HCT116 (cell line): ENCODE results near the gene ARFGEF3. TPM values are rescaled to one million over a fixed set of nuclear protein-coding genes. Genes with fewer than 3 reads are reported as not detected.

Experiments
- ATAC-seq: fragments of 200-7000 bp; cut with Tn5 transposase; 2 replicates; pipeline ENCODE4 v1.9.1; 2020; ENCODE audit warnings: mild to moderate bottlenecking, moderate library complexity
- BruUV-seq: library from RNA; stranded (reverse); fragments of 400-500 nt; replicated peaks from 2 replicates; lab custom pipeline; 2021; lab: Mats Ljungman, UMichigan
- CTCF ChIA-PET: fragments of 300-600 bp; sonication (Branson Sonifier 250); formaldehyde crosslinking; loops from one replicate; lab custom pipeline; 2021; ENCODE audit warnings: antibody characterized with exemption; lab: Charles Lee
- POLR2A ChIA-PET: fragments of 300-600, 350-600 bp; sonication (Branson Sonifier 250); formaldehyde crosslinking; loops from one replicate; lab custom pipeline; 2021; ENCODE audit warnings: antibody characterized with exemption; lab: Charles Lee
- RAD21 ChIA-PET, 2 experiments: fragments of 300-600 bp; sonication (Branson Sonifier 250); formaldehyde crosslinking; loops; one replicate each; lab custom pipeline; 2023; ENCODE audit warnings: low total read pairs in 2 of 2; ENCODE audit not compliant: uncharacterized antibody in 2 of 2, unreplicated experiment in 2 of 2, low non-redundant PET in 1 of 2; lab: Charles Lee
- DNase-seq: peaks from one replicate; pipeline ENCODE4 v3.0.0-alpha.2; 2010; ENCODE audit warnings: low read depth, low spot score
- H2AFZ ChIP-seq: fragments of 200-600 bp; shearing (Covaris generic), sonication (generic); 2 replicates; pipeline ENCODE4 v1.6.1; 2017; ENCODE audit warnings: low read depth, mixed run types, mixed read lengths, antibody characterized with exemption, low read length; ENCODE audit not compliant: poor library complexity, severe bottlenecking
- H3K27ac ChIP-seq: 2 replicates; pipeline ENCODE4 v1.5.1; 2012; ENCODE audit warnings: low read depth, low read length
- H3K27me3 ChIP-seq: fragments of 200-600 bp; sonication (generic); 2 replicates; pipeline ENCODE4 v1.6.1; 2016; ENCODE audit warnings: mixed run types, low read length, mixed read lengths; ENCODE audit not compliant: insufficient read depth
- H3K36me3 ChIP-seq, 2 experiments: fragments of 200-500 bp in 1 of 2; fragments of 200-600 bp in 1 of 2; sonication (Bioruptor generic) in 1 of 2; sonication (generic) in 1 of 2; 2 replicates each; pipeline versions ENCODE4 v1.5.1 to v1.6.1; 2014 to 2016; ENCODE audit warnings: low read length in 2 of 2, inconsistent platforms in 1 of 2, mixed read lengths in 1 of 2, mixed run types in 1 of 2; ENCODE audit not compliant: insufficient read depth in 2 of 2, control insufficient read depth in 1 of 2
- H3K4me1 ChIP-seq, 2 experiments: fragments of 200-600 bp in 1 of 2; sonication (generic) in 1 of 2; 2 replicates each; pipeline versions ENCODE4 v1.5.1 to v1.6.1; 2012 to 2017; ENCODE audit warnings: low read length in 2 of 2, inconsistent platforms in 1 of 2, mild to moderate bottlenecking in 1 of 2, mixed read lengths in 1 of 2, mixed run types in 1 of 2, moderate library complexity in 1 of 2; ENCODE audit not compliant: insufficient read depth in 2 of 2, control insufficient read depth in 1 of 2
- H3K4me2 ChIP-seq: fragments of 200-600 bp; sonication (generic); 2 replicates; pipeline ENCODE4 v1.6.1; 2017; ENCODE audit warnings: mixed run types, low read length, mixed read lengths
- H3K4me3 ChIP-seq, 2 experiments: fragments of 200-600 bp in 1 of 2; sonication (generic) in 1 of 2; replicated peaks in 1 of 2; 2 replicates each; pipeline ENCODE4 v1.5.1; 2011 to 2016; ENCODE audit warnings: low read length in 2 of 2, control low read depth in 1 of 2, low read depth in 1 of 2, mild to moderate bottlenecking in 1 of 2, mixed read lengths in 1 of 2, mixed run types in 1 of 2
- H3K79me2 ChIP-seq: fragments of 200-600 bp; sonication (generic); 2 replicates; pipeline ENCODE4 v1.6.1; 2017; ENCODE audit warnings: mild to moderate bottlenecking, mixed run types, low read length, moderate library complexity, mixed read lengths; ENCODE audit not compliant: insufficient read depth
- H3K9ac ChIP-seq: fragments of 200-600 bp; sonication (generic); 2 replicates; pipeline ENCODE4 v1.6.1; 2016; ENCODE audit warnings: low read length, mixed read lengths
- H3K9me2 ChIP-seq: fragments of 200-600 bp; sonication (generic), shearing (Covaris generic); 2 replicates; pipeline ENCODE4 v1.6.1; 2017; ENCODE audit warnings: mixed run types, mild to moderate bottlenecking, moderate library complexity; ENCODE audit not compliant: insufficient read depth
- H3K9me3 ChIP-seq, 2 experiments: fragments of 200-500 bp in 1 of 2; fragments of 200-600 bp in 1 of 2; sonication (Bioruptor generic) in 1 of 2; sonication (generic) in 1 of 2; 2 replicates each; pipeline ENCODE4 v1.6.1; 2014 to 2017; ENCODE audit warnings: low read length in 2 of 2, mixed read lengths in 2 of 2, inconsistent platforms in 1 of 2, low read depth in 1 of 2, mild to moderate bottlenecking in 1 of 2, mixed run types in 1 of 2, moderate library complexity in 1 of 2; ENCODE audit not compliant: control insufficient read depth in 1 of 2, insufficient read depth in 1 of 2
- H4K20me1 ChIP-seq: fragments of 200-600 bp; sonication (generic), shearing (Covaris generic); 2 replicates; pipeline ENCODE4 v1.6.1; 2017; ENCODE audit warnings: mixed run types, mild to moderate bottlenecking, moderate library complexity; ENCODE audit not compliant: insufficient read depth
- ATF3 ChIP-seq: IDR thresholded peaks from 2 replicates; pipeline ENCODE4 v1.6.1; 2012
- CBX3 ChIP-seq: IDR thresholded peaks from 2 replicates; pipeline ENCODE4 v1.6.1; 2012; ENCODE audit warnings: low read depth
- CEBPB ChIP-seq: IDR thresholded peaks from 2 replicates; pipeline ENCODE4 v1.6.1; 2012; ENCODE audit warnings: low read depth
- CTCF ChIP-seq, 3 experiments: fragments of 200-600 bp in 1 of 3; sonication (generic) in 1 of 3; IDR thresholded peaks in 2 of 3; conservative IDR thresholded peaks in 1 of 3; 2 replicates each; pipeline ENCODE4 v1.5.1; 2012 to 2017; ENCODE audit warnings: low read depth in 2 of 3, low read length in 2 of 3, antibody characterized with exemption in 1 of 3, borderline replicate concordance in 1 of 3, control low read depth in 1 of 3, mild to moderate bottlenecking in 1 of 3, mixed read lengths in 1 of 3, mixed run types in 1 of 3, moderate library complexity in 1 of 3; ENCODE audit not compliant: insufficient read depth in 1 of 3
- EGR1 ChIP-seq: IDR thresholded peaks from 2 replicates; pipeline ENCODE4 v1.6.1; 2012; ENCODE audit warnings: low read depth
- ELF1 ChIP-seq: IDR thresholded peaks from 2 replicates; pipeline ENCODE4 v1.6.1; 2012; ENCODE audit warnings: low read depth, borderline replicate concordance
- EZH2phosphoT487 ChIP-seq: fragments of 200-600 bp; IDR thresholded peaks from 2 replicates; pipeline ENCODE4 v1.6.1; 2018; ENCODE audit warnings: antibody characterized with exemption, borderline replicate concordance
- FOSL1 ChIP-seq: IDR thresholded peaks from 2 replicates; pipeline ENCODE4 v1.6.1; 2012; ENCODE audit warnings: low read depth
- JUND ChIP-seq: IDR thresholded peaks from 2 replicates; pipeline ENCODE4 v1.6.1; 2012
- POLR2A ChIP-seq: IDR thresholded peaks from 2 replicates; pipeline ENCODE4 v1.7.0; 2011; ENCODE audit warnings: borderline replicate concordance; ENCODE audit not compliant: insufficient read depth, insufficient read length; ENCODE audit errors: extremely low read depth
- RAD21 ChIP-seq: IDR thresholded peaks from 2 replicates; pipeline ENCODE4 v1.6.1; 2012; ENCODE audit warnings: low read depth, mild to moderate bottlenecking
- REST ChIP-seq: IDR thresholded peaks from 2 replicates; pipeline ENCODE4 v1.6.1; 2012; ENCODE audit warnings: low read depth
- SIN3A ChIP-seq: IDR thresholded peaks from 2 replicates; pipeline ENCODE4 v1.6.1; 2012; ENCODE audit warnings: low read depth
- SP1 ChIP-seq: IDR thresholded peaks from 2 replicates; pipeline ENCODE4 v1.6.1; 2012; ENCODE audit warnings: low read depth
- YY1 ChIP-seq: IDR thresholded peaks from 2 replicates; pipeline ENCODE4 v1.6.1; 2011; ENCODE audit warnings: low read length, low read depth, moderate library complexity, mild to moderate bottlenecking; ENCODE audit not compliant: insufficient replicate concordance; ENCODE audit errors: extremely low read depth
- ZFX ChIP-seq: fragments of 450-650 bp; IDR thresholded peaks from 2 replicates; pipeline ENCODE4 v1.6.1; 2017
- intact Hi-C: fragments of 100-400 bp; cut with micrococcal nuclease; formaldehyde crosslinking; loops from 2 replicates; pipeline ENCODE4 v1.10.0; 2022
- total RNA-seq: library from RNA; stranded (reverse); gene quantifications from one replicate; pipeline ENCODE4 v1.2.1, GENCODE V29; 2021; ENCODE audit not compliant: unreplicated experiment

ARFGEF3 gene
- total RNA-seq, 1 experiment from 2014 or later, result 3.8 TPM

- Histone ChIP-seq H3K4me2 (no peak overlapping the region), H3K27ac (no peak overlapping the region), H4K20me1 (no peaks in the 10 kb centered on the region), H3K9ac (no peak overlapping the region), H3K9me3 (no peaks in the 10 kb centered on the region), H3K4me1 (peaks cover 0 to 6% of the 10 kb centered on the region in 2 experiments; a peak in 1 of 4 replicates), H3K79me2 (no peaks in the 10 kb centered on the region), H2AFZ (no peak overlapping the region), H3K27me3 (no peaks in the 10 kb centered on the region), H3K36me3 (no peaks in the 10 kb centered on the region), H3K4me3 (no peak overlapping the region), H3K9me2 (no peaks in the 10 kb centered on the region)
- POLR2A ChIA-PET, result no interaction called here
- no peak for TF ChIP-seq REST
- TF ChIP-seq CEBPB, result no peak
- no peak for TF ChIP-seq POLR2A
- TF ChIP-seq SIN3A, result no peak
- TF ChIP-seq CBX3, result no peak
- TF ChIP-seq YY1, result no peak
- TF ChIP-seq ATF3, result no peak
- no peak for TF ChIP-seq JUND
- TF ChIP-seq FOSL1, result no peak
- no peak for TF ChIP-seq ELF1
- TF ChIP-seq SP1, result no peak
- TF ChIP-seq RAD21, result no peak
- TF ChIP-seq EGR1, result no peak
- no peak for TF ChIP-seq CTCF (IDR thresholded peaks at IDR 0.05 in 2 of 3, conservative IDR thresholded peaks at IDR 0.05 in 1 of 3; ENCODE audit: borderline replicate concordance in 1 of 3, insufficient read depth in 1 of 3, low read depth in 2 of 3, low read length in 2 of 3)
- TF ChIP-seq ZFX, result no peak
- TF ChIP-seq EZH2phosphoT487, result no peak
- RAD21 ChIA-PET, result no interaction called here
- DNase-seq (no peak), ATAC-seq (no peak)
- no TSS peak for BruUV-seq
- intact Hi-C loops, result no loop called here
- CTCF ChIA-PET, result no interaction called here
These were observed 134.6 kb downstream of the ARFGEF3 start for GRCh38 chr6:138296381-138296780.
